Keratinocyte (primary cell): ENCODE results near the gene GRB14. TPM values are rescaled to one million over a fixed set of nuclear protein-coding genes. Genes with fewer than 3 reads are reported as not detected.

Experiments used
- DNase-seq: peaks from one replicate; pipeline ENCODE4 v3.0.0-alpha.2; 2011; ENCODE audit warnings: low read depth, missing footprints, low spot score
- FAIRE-seq: peaks from 2 replicates; lab custom pipeline; 2011; peaks lifted over from hg19 to GRCh38; lab: Jason Lieb, UNC
- H2AFZ ChIP-seq: 2 replicates; pipeline ENCODE4 v1.6.0; 2012; ENCODE audit warnings: low read length, control low read depth, inconsistent platforms; ENCODE audit not compliant: control insufficient read depth
- H3K27ac ChIP-seq: 2 replicates; pipeline ENCODE4 v1.5.1; 2011; ENCODE audit warnings: low read length; ENCODE audit not compliant: control insufficient read depth, insufficient read depth
- H3K27me3 ChIP-seq: 3 replicates; pipeline ENCODE4 v1.6.0; 2011; ENCODE audit warnings: low read length; ENCODE audit not compliant: control insufficient read depth, insufficient read depth; ENCODE audit errors: extremely low read depth
- H3K36me3 ChIP-seq, 2 experiments: 2 replicates in 1 of 2; 3 replicates in 1 of 2; pipeline ENCODE4 v1.5.1; 2011; ENCODE audit warnings: low read length in 2 of 2, mild to moderate bottlenecking in 1 of 2; ENCODE audit not compliant: control insufficient read depth in 2 of 2, insufficient read depth in 2 of 2; ENCODE audit errors: extremely low read depth in 1 of 2
- H3K4me1 ChIP-seq: 3 replicates; pipeline ENCODE4 v1.5.1; 2011; ENCODE audit warnings: low read length; ENCODE audit not compliant: control insufficient read depth, insufficient read depth; ENCODE audit errors: extremely low read depth
- H3K4me2 ChIP-seq: 3 replicates; pipeline ENCODE4 v1.6.0; 2011; ENCODE audit warnings: low read depth, low read length; ENCODE audit not compliant: control insufficient read depth, insufficient read depth; ENCODE audit errors: extremely low read depth
- H3K4me3 ChIP-seq, 3 experiments: fragments of 200-600 bp in 1 of 3; sonication (generic) in 1 of 3; 2 replicates in 2 of 3; 3 replicates in 1 of 3; pipeline ENCODE4 v1.5.1; 2011 to 2016; ENCODE audit warnings: low read length in 3 of 3, mild to moderate bottlenecking in 3 of 3, control low read depth in 2 of 3, inconsistent platforms in 1 of 3, low read depth in 1 of 3, mixed read lengths in 1 of 3, mixed run types in 1 of 3, moderate library complexity in 1 of 3; ENCODE audit not compliant: control insufficient read depth in 2 of 3, insufficient read depth in 2 of 3; ENCODE audit errors: extremely low read depth in 1 of 3
- H3K79me2 ChIP-seq: 2 replicates; pipeline ENCODE4 v1.6.0; 2012; ENCODE audit warnings: low read length; ENCODE audit not compliant: control insufficient read depth, insufficient read depth
- H3K9ac ChIP-seq: 3 replicates; pipeline ENCODE4 v1.6.0; 2011; ENCODE audit warnings: low read length; ENCODE audit not compliant: control insufficient read depth, insufficient read depth; ENCODE audit errors: extremely low read depth
- H3K9me1 ChIP-seq: 3 replicates; pipeline ENCODE4 v1.6.0; 2011; ENCODE audit warnings: low read length; ENCODE audit not compliant: control insufficient read depth, insufficient read depth; ENCODE audit errors: extremely low read depth
- H3K9me3 ChIP-seq: 2 replicates; pipeline ENCODE4 v1.5.1; 2012; ENCODE audit warnings: low read depth, low read length; ENCODE audit not compliant: control insufficient read depth
- H4K20me1 ChIP-seq: 3 replicates; pipeline ENCODE4 v1.6.0; 2011; ENCODE audit warnings: low read length; ENCODE audit not compliant: control insufficient read depth, insufficient read depth; ENCODE audit errors: extremely low read depth
- CTCF ChIP-seq, 3 experiments: IDR thresholded peaks in 1 of 3; conservative IDR thresholded peaks in 1 of 3; optimal IDR thresholded peaks in 1 of 3; 2 replicates in 2 of 3; 3 replicates in 1 of 3; pipeline versions ENCODE3 to v1.5.1; 2011; ENCODE audit warnings: low read length in 3 of 3, mild to moderate bottlenecking in 3 of 3, moderate library complexity in 2 of 3, control low read depth in 1 of 3, inconsistent platforms in 1 of 3; ENCODE audit not compliant: insufficient read depth in 2 of 3; ENCODE audit errors: extremely low read depth in 1 of 3
- EZH2 ChIP-seq: IDR thresholded peaks from one replicate; pipeline ENCODE4 v1.6.1; 2012; ENCODE audit warnings: inconsistent platforms, mild to moderate bottlenecking, low read length, moderate library complexity
- dilution Hi-C: fragments of 300-500 bp; cut with MboI; formaldehyde crosslinking; loops from one replicate; pipeline ENCODE4 v1.7.0; 2020; ENCODE audit warnings: low sequenced_read_pairs; ENCODE audit not compliant: extremely low pct_ligation_motif_present
- polyA plus RNA-seq, 5 experiments: library from polyadenylated mRNA; depleted of rRNA in 3 of 5; stranded (reverse) in 3 of 5; stranded (forward) in 1 of 5; unstranded in 1 of 5; fragments of >200 nt; gene quantifications; 1 replicate in 1 of 5; 2 replicates in 3 of 5; 3 replicates in 1 of 5; pipeline versions ENCODE4 v1.2.1 to v1.2.3, GENCODE V29; 2011 to 2012; ENCODE audit warnings: missing spikeins in 2 of 5, low read depth in 1 of 5, low replicate concordance in 1 of 5

GRB14 gene
- polyA plus RNA-seq, 1 donor (not counting 4 experiments of a cell fraction or from before 2014, with no cell fraction given): 4.2 TPM

- FAIRE-seq (no peak), DNase-seq (no peak)
- Histone ChIP-seq H3K9me3 (no peaks in the 10 kb centered on the region), H3K36me3 (no peaks in the 10 kb centered on the region), H3K9ac (no peak overlapping the region), H2AFZ (no peak overlapping the region), H3K9me1 (no peaks in the 10 kb centered on the region), H3K4me1 (peaks cover 12% of the 10 kb centered on the region), H3K27ac (no peak overlapping the region), H3K79me2 (no peaks in the 10 kb centered on the region), H3K27me3 (no peaks in the 10 kb centered on the region), H3K4me3 (no peak overlapping the region), H4K20me1 (no peaks in the 10 kb centered on the region), H3K4me2 (no peak overlapping the region)
- dilution Hi-C loops: no loop called here
- no peak for TF ChIP-seq CTCF (optimal IDR thresholded peaks at IDR 0.05 in 1 of 3, IDR thresholded peaks at IDR 0.05 in 1 of 3, conservative IDR thresholded peaks at IDR 0.05 in 1 of 3; ENCODE audit: extremely low read depth in 1 of 3, insufficient read depth in 2 of 3, low read length in 3 of 3)
- no peak for TF ChIP-seq EZH2
These were observed 1.2 kb upstream of the GRB14 start for GRCh38 chr2:164622338-164623106.

GRCh38 chr2:164621764-164622105, 453 bp upstream of the GRB14 start:
- Histone ChIP-seq H3K4me3 (peak overlapping the region; percentile 56 to 61 (median 56)), H3K4me2 (peak overlapping the region; percentile 65), H3K9me1 (no peaks in the 10 kb centered on the region), H3K4me1 (peaks cover 17% of the 10 kb centered on the region), H2AFZ (peak overlapping the region; percentile 50), H3K27ac (no peak overlapping the region), H3K27me3 (no peaks in the 10 kb centered on the region), H3K9ac (peak overlapping the region; percentile 62), H3K9me3 (no peaks in the 10 kb centered on the region), H4K20me1 (no peaks in the 10 kb centered on the region), H3K79me2 (no peaks in the 10 kb centered on the region), H3K36me3 (no peaks in the 10 kb centered on the region)
- DNase-seq (no peak), FAIRE-seq (no peak)
- dilution Hi-C loops: no loop called here
- TF ChIP-seq CTCF (optimal IDR thresholded peaks at IDR 0.05 in 1 of 3, IDR thresholded peaks at IDR 0.05 in 1 of 3, conservative IDR thresholded peaks at IDR 0.05 in 1 of 3; ENCODE audit: extremely low read depth in 1 of 3, insufficient read depth in 2 of 3, low read length in 3 of 3) (no peak), EZH2 (no peak)
